H9 (cell line): Measurements from ENCODE around the gene ADH7. TPM values are rescaled to one million over a fixed set of nuclear protein-coding genes. Genes with fewer than 3 reads are reported as not detected.

ENCODE experiments used
- DNase-seq: peaks from one replicate; pipeline ENCODE4 v3.0.0-alpha.2; 2017
- H2AFZ ChIP-seq: one replicate; pipeline ENCODE4 v1.6.1; 2013; ENCODE audit warnings: mild to moderate bottlenecking, low read length, control low read depth, moderate library complexity
- H2AK5ac ChIP-seq: 2 replicates; pipeline ENCODE4 v1.6.1; 2013; ENCODE audit warnings: low read length, control low read depth, mixed read lengths; ENCODE audit not compliant: insufficient read length
- H2BK120ac ChIP-seq: one replicate; pipeline ENCODE4 v1.6.1; 2013; ENCODE audit warnings: low read depth, mild to moderate bottlenecking, low read length, control low read depth, inconsistent platforms; ENCODE audit not compliant: poor library complexity, severe bottlenecking
- H2BK12ac ChIP-seq: 2 replicates; pipeline ENCODE4 v1.6.1; 2013; ENCODE audit warnings: low read length, control low read depth, mixed read lengths, low read depth; ENCODE audit not compliant: insufficient read length
- H2BK15ac ChIP-seq: 2 replicates; pipeline ENCODE4 v1.6.1; 2013; ENCODE audit warnings: low read depth, low read length, control low read depth
- H2BK20ac ChIP-seq: one replicate; pipeline ENCODE4 v1.6.1; 2013; ENCODE audit warnings: low read depth, mild to moderate bottlenecking, low read length, control low read depth, inconsistent platforms; ENCODE audit not compliant: poor library complexity, severe bottlenecking
- H2BK5ac ChIP-seq: 2 replicates; pipeline ENCODE4 v1.6.1; 2013; ENCODE audit warnings: low read length, control low read depth, mixed read lengths; ENCODE audit not compliant: insufficient read length
- H3K14ac ChIP-seq: 2 replicates; pipeline ENCODE4 v1.6.1; 2013; ENCODE audit warnings: low read length, control low read depth; ENCODE audit not compliant: insufficient read depth
- H3K18ac ChIP-seq: 2 replicates; pipeline ENCODE4 v1.6.1; 2013; ENCODE audit warnings: low read depth, mild to moderate bottlenecking, mixed read lengths, low read length, control low read depth; ENCODE audit not compliant: insufficient read length
- H3K23ac ChIP-seq: 2 replicates; pipeline ENCODE4 v1.6.1; 2013; ENCODE audit warnings: low read length, control low read depth, mixed read lengths, low read depth; ENCODE audit not compliant: insufficient read length
- H3K23me2 ChIP-seq: 2 replicates; pipeline ENCODE4 v1.6.1; 2013; ENCODE audit warnings: low read depth, mild to moderate bottlenecking, mixed read lengths, low read length, control low read depth; ENCODE audit not compliant: insufficient read length, poor library complexity, severe bottlenecking
- H3K27ac ChIP-seq: 2 replicates; pipeline ENCODE4 v1.5.1; 2013; ENCODE audit warnings: low read length, control low read depth, mixed read lengths, low read depth; ENCODE audit not compliant: insufficient read length
- H3K27me3 ChIP-seq: 2 replicates; pipeline ENCODE4 v1.6.1; 2013; ENCODE audit warnings: low read length, control low read depth, inconsistent platforms; ENCODE audit not compliant: insufficient read depth
- H3K4ac ChIP-seq: 2 replicates; pipeline ENCODE4 v1.6.1; 2013; ENCODE audit warnings: low read depth, mild to moderate bottlenecking, control low read depth, inconsistent platforms, low read length, moderate library complexity
- H3K4me1 ChIP-seq: 2 replicates; pipeline ENCODE4 v1.6.1; 2013; ENCODE audit warnings: low read length, control low read depth, inconsistent platforms; ENCODE audit not compliant: insufficient read depth
- H3K4me2 ChIP-seq: 2 replicates; pipeline ENCODE4 v1.6.1; 2013; ENCODE audit warnings: low read length, control low read depth, mixed read lengths; ENCODE audit not compliant: insufficient read length, insufficient read depth
- H3K56ac ChIP-seq: 2 replicates; pipeline ENCODE4 v1.6.1; 2013; ENCODE audit warnings: low read depth, mild to moderate bottlenecking, mixed read lengths, low read length, control low read depth; ENCODE audit not compliant: insufficient read length
- H3K79me1 ChIP-seq: 2 replicates; pipeline ENCODE4 v1.6.1; 2013; ENCODE audit warnings: low read depth, mild to moderate bottlenecking, moderate library complexity, low read length, control low read depth, inconsistent platforms; ENCODE audit not compliant: insufficient read depth, poor library complexity, severe bottlenecking
- H3K79me2 ChIP-seq: 2 replicates; pipeline ENCODE4 v1.6.1; 2013; ENCODE audit warnings: low read length, control low read depth, inconsistent platforms; ENCODE audit not compliant: insufficient read depth
- H3K9ac ChIP-seq: 2 replicates; pipeline ENCODE4 v1.6.1; 2013; ENCODE audit warnings: low read length, control low read depth, mixed read lengths; ENCODE audit not compliant: insufficient read length; ENCODE audit errors: extremely low read depth
- H3K9me3 ChIP-seq: one replicate; pipeline ENCODE4 v1.6.1; 2013; ENCODE audit warnings: low read depth, low read length, inconsistent platforms; ENCODE audit not compliant: control insufficient read depth
- H3T11ph ChIP-seq: one replicate; pipeline ENCODE4 v1.6.1; 2013; ENCODE audit warnings: mild to moderate bottlenecking, low read length, control low read depth, inconsistent platforms
- H4K20me1 ChIP-seq: one replicate; pipeline ENCODE4 v1.6.1; 2013; ENCODE audit not compliant: control insufficient read depth, insufficient read length, insufficient read depth
- H4K5ac ChIP-seq: 2 replicates; pipeline ENCODE4 v1.6.1; 2013; ENCODE audit warnings: low read depth, mild to moderate bottlenecking, mixed read lengths, low read length, control low read depth; ENCODE audit not compliant: insufficient read length
- H4K8ac ChIP-seq: replicated peaks from 2 replicates; pipeline ENCODE4 v1.6.1; 2013; ENCODE audit warnings: low read length, control low read depth, mixed read lengths, low read depth; ENCODE audit not compliant: insufficient read length
- H4K91ac ChIP-seq: 2 replicates; pipeline ENCODE4 v1.6.1; 2013; ENCODE audit warnings: low read depth, mild to moderate bottlenecking, moderate library complexity, mixed read lengths, low read length, control low read depth; ENCODE audit not compliant: insufficient read length
- H3K27ac Mint-ChIP-seq, 3 experiments: 2 replicates in 2 of 3; 3 replicates in 1 of 3; pipeline ENCODE4 v1.8.0; 2020 to 2021; ENCODE audit warnings: mixed read lengths in 3 of 3, mild to moderate bottlenecking in 1 of 3, moderate library complexity in 1 of 3
- H3K27me3 Mint-ChIP-seq: 2 replicates; pipeline ENCODE4 v1.8.0; 2021; ENCODE audit warnings: low read depth, mild to moderate bottlenecking, moderate library complexity, mixed read lengths
- H3K36me3 Mint-ChIP-seq, 3 experiments: 2 replicates in 2 of 3; 3 replicates in 1 of 3; pipeline ENCODE4 v1.8.0; 2020 to 2021; ENCODE audit warnings: low read depth in 3 of 3, mixed read lengths in 3 of 3; ENCODE audit not compliant: insufficient read depth in 1 of 3
- H3K4me1 Mint-ChIP-seq, 2 experiments: 2 replicates each; pipeline ENCODE4 v1.8.0; 2020; ENCODE audit warnings: mixed read lengths in 2 of 2
- H3K4me3 Mint-ChIP-seq, 2 experiments: 2 replicates in 1 of 2; 3 replicates in 1 of 2; pipeline ENCODE4 v1.8.0; 2020 to 2021; ENCODE audit warnings: mild to moderate bottlenecking in 2 of 2, mixed read lengths in 2 of 2, moderate library complexity in 1 of 2
- H3K9me3 Mint-ChIP-seq, 2 experiments: 2 replicates in 1 of 2; 3 replicates in 1 of 2; pipeline ENCODE4 v1.8.0; 2020; ENCODE audit warnings: mild to moderate bottlenecking in 2 of 2, mixed read lengths in 2 of 2, moderate library complexity in 1 of 2
- CTCF ChIP-seq: fragments of 200-600 bp; sonication (generic); conservative IDR thresholded peaks from 3 replicates; pipeline ENCODE4 v1.8.0; 2021; ENCODE audit warnings: antibody characterized with exemption, mild to moderate bottlenecking
- WGBS: extraction: QIAGEN DNeasy Blood & Tissue Kit; methylation state at CpG from one replicate; pipeline ENCODE4 v1.1.7; 2013; ENCODE audit warnings: missing lambda C conversion rate, low lambda C conversion rate, mixed read lengths; ENCODE audit not compliant: insufficient read length; ENCODE audit errors: extremely low coverage; 5-methylcytosine and 5-hydroxymethylcytosine counted together
- total RNA-seq: library from RNA; stranded (reverse); gene quantifications from 2 replicates; pipeline ENCODE4 v1.2.1, GENCODE V29; 2021

ADH7 gene
- total RNA-seq, 1 experiment from 2014 or later, result not detected

- Mint-ChIP-seq H3K9me3 (no peaks in the 10 kb centered on the region), H3K4me3 (no peak overlapping the region), H3K27me3 (no peaks in the 10 kb centered on the region), H3K36me3 (no peaks in the 10 kb centered on the region), H3K4me1 (no peaks in the 10 kb centered on the region), H3K27ac (no peak overlapping the region)
- Histone ChIP-seq H4K8ac (no peak overlapping the region), H2BK20ac (no peak overlapping the region), H3K9ac (no peak overlapping the region), H3K4me1 (no peaks in the 10 kb centered on the region), H4K5ac (no peak overlapping the region), H3T11ph (no peak overlapping the region), H3K4me2 (no peak overlapping the region), H4K20me1 (no peaks in the 10 kb centered on the region), H4K91ac (no peak overlapping the region), H2BK120ac (no peak overlapping the region), H3K79me1 (no peaks in the 10 kb centered on the region), H3K23me2 (no peaks in the 10 kb centered on the region), H2BK5ac (no peak overlapping the region), H2AK5ac (no peak overlapping the region), H3K9me3 (no peaks in the 10 kb centered on the region), H2BK12ac (no peak overlapping the region), H2AFZ (no peak overlapping the region), H3K56ac (no peak overlapping the region), H3K4ac (no peak overlapping the region), H3K23ac (no peak overlapping the region), H3K27ac (no peak overlapping the region), H3K27me3 (no peaks in the 10 kb centered on the region), H3K79me2 (no peaks in the 10 kb centered on the region), H3K14ac (no peak overlapping the region), H2BK15ac (no peak overlapping the region), H3K18ac (no peak overlapping the region)
- no peak for DNase-seq
- no peak for TF ChIP-seq CTCF
- no CpG with 5 or more reads among the region's 1 CpG for WGBS
These were observed 33.7 kb upstream of the ADH7 start for GRCh38 chr4:99468889-99469288.
